ENCODE data around the gene EFNA2.
"Not testable (repeated sequence)": the region's sequence is repeated elsewhere in the genome, so short reads cannot be mapped to it uniquely, and the experiment has no call there.

Gene EFNA2

GRCh38 chr19:1322198-1322981 is 36.7 kb downstream of the EFNA2 start:
- DNase-seq = no peak

GRCh38 chr19:1324249-1324805 is 38.7 kb downstream of the EFNA2 start:
- DNase-seq = no peak

- DNase-seq = no peak
These were observed 39.3 kb downstream of the EFNA2 start for GRCh38 chr19:1324806-1325567.

GRCh38 chr19:1325568-1326294 is 40.1 kb downstream of the EFNA2 start:
- DNase-seq = no peak

- no peak for DNase-seq
These were observed 41.5 kb downstream of the EFNA2 start for GRCh38 chr19:1327125-1327524.

GRCh38 chr19:1332208-1332607 is 46.5 kb downstream of the EFNA2 start:
- DNase-seq = not testable (repeated sequence)

GRCh38 chr19:1336079-1336684 is 50.5 kb downstream of the EFNA2 start:
- no peak for DNase-seq

- DNase-seq = no peak
These were observed 55.2 kb downstream of the EFNA2 start for GRCh38 chr19:1340681-1341469.

GRCh38 chr19:1343041-1343440 is 57.4 kb downstream of the EFNA2 start:
- no peak for DNase-seq

- no peak for DNase-seq
These were observed 63.5 kb downstream of the EFNA2 start for GRCh38 chr19:1349211-1349610.

- DNase-seq = no peak
These were observed 65.2 kb downstream of the EFNA2 start for GRCh38 chr19:1350867-1351266.

Data from DMS153 (cell line).